Mesodermal cell (in vitro differentiated cells): Measurements from ENCODE around the gene SSTR5.

Source experiments
- H3K27ac ChIP-seq: 2 replicates; pipeline ENCODE4 v1.7.0; 2013; ENCODE audit warnings: mild to moderate bottlenecking, low read depth, low read length, moderate library complexity; ENCODE audit not compliant: severe bottlenecking
- H3K36me3 ChIP-seq: 2 replicates; pipeline ENCODE4 v1.7.1; 2013; ENCODE audit warnings: mild to moderate bottlenecking, low read length, moderate library complexity; ENCODE audit not compliant: control insufficient read depth, insufficient read depth
- H3K4me1 ChIP-seq: one replicate; pipeline ENCODE4 v1.7.1; 2013; ENCODE audit warnings: mild to moderate bottlenecking, low read length; ENCODE audit not compliant: insufficient read depth, control insufficient read depth, poor library complexity, severe bottlenecking
- H3K4me3 ChIP-seq: 2 replicates; pipeline ENCODE4 v1.7.0; 2013; ENCODE audit warnings: low read length, control low read depth, mild to moderate bottlenecking; ENCODE audit not compliant: insufficient read depth, poor library complexity, severe bottlenecking; ENCODE audit errors: extremely low read depth
- H3K9me3 ChIP-seq: 2 replicates; pipeline ENCODE4 v1.7.1; 2013; ENCODE audit warnings: mild to moderate bottlenecking, low read length, moderate library complexity; ENCODE audit not compliant: control insufficient read depth
- WGBS, 2 experiments: methylation state at CpG; one replicate each; pipeline ENCODE4 v1.1.5; 2013; ENCODE audit warnings: missing lambda C conversion rate in 2 of 2; ENCODE audit not compliant: insufficient coverage in 2 of 2; 5-methylcytosine and 5-hydroxymethylcytosine counted together

SSTR5 gene

GRCh38 chr16:1055557-1055924, 17.0 kb upstream of the SSTR5 start:
- H3K36me3 ChIP-seq: no peaks in the 10 kb centered on the region
- peaks cover 4% of the 10 kb centered on the region for H3K9me3 ChIP-seq
- 79 to 84% methylated on average over 9 to 12 of the region's 13 CpGs for WGBS, 2 experiments
- no peak overlapping the region for H3K4me3 ChIP-seq
- no peaks in the 10 kb centered on the region for H3K4me1 ChIP-seq
- no peak overlapping the region for H3K27ac ChIP-seq

GRCh38 chr16:1056196-1056595, 16.4 kb upstream of the SSTR5 start:
- WGBS, 2 experiments: 78 to 87% methylated on average over 7 to 8 of the region's 8 CpGs
- Histone ChIP-seq H3K4me3 (no peak overlapping the region), H3K36me3 (no peaks in the 10 kb centered on the region), H3K4me1 (no peaks in the 10 kb centered on the region), H3K27ac (no peak overlapping the region), H3K9me3 (peaks cover 4% of the 10 kb centered on the region)

DNA sequence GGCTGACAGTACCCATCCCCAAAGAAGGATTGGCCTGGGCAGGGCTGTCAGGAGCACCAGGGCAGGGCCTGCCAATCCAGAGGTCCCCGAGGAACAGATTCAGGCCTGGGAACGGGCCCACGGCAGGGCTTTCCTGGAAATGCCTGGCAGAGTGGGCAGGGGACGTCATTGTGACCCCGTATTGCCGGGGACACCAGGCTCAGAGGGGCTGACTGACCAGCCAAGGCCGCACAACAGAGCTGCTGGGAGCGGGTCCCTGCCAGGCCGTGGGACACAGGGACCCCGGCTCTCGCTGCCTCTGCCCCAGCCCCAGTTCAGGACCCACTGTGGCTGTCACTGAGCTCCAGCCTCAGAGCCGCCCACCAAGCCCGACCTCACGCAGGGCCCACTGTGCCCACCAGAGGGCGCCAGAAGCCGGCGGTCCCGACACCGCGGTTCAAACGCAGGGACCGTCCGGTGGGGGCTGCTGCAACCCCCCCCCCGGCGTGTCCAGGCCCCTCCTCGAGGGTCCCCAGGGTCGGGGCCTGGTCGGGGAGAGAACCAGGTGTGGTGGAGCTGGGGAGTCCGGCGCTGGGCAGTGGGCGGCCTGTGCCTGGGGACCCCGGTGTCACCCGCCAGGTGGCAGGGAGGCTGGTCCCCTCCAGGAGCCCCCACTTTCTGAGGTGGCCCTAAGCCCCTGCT, 15.2 kb upstream of the SSTR5 start:
- Histone ChIP-seq H3K9me3 (peaks cover 4% of the 10 kb centered on the region), H3K36me3 (no peaks in the 10 kb centered on the region), H3K27ac (no peak overlapping the region), H3K4me1 (no peaks in the 10 kb centered on the region), H3K4me3 (no peak overlapping the region)
- 32 to 33% methylated on average over 32 of the region's 33 CpGs for WGBS, 2 experiments

DNA sequence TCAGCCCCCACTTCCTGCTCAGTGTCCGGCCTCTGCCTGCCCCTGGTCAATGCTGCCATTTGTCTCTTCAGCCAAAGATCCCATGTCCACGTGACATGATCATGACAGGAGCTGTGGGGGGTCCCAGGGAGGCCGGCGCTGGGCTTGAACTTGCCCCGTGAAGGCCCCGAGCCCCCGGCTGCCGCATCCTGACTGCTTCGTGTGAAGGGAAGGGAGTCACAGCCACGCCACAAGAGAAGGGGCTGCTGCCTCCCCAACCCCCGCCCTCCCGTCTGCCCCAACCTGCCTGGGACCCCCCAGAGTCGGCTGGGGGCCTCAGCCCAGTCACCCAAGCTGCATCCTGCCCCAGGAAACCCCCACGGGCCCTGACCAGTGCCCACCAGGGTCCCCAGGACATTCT, 14.3 kb upstream of the SSTR5 start:
- Histone ChIP-seq H3K4me3 (no peak overlapping the region), H3K9me3 (peaks cover 4% of the 10 kb centered on the region), H3K36me3 (no peaks in the 10 kb centered on the region), H3K27ac (no peak overlapping the region), H3K4me1 (no peaks in the 10 kb centered on the region)
- 86 to 90% methylated on average over 12 to 14 of the region's 14 CpGs for WGBS, 2 experiments

DNA sequence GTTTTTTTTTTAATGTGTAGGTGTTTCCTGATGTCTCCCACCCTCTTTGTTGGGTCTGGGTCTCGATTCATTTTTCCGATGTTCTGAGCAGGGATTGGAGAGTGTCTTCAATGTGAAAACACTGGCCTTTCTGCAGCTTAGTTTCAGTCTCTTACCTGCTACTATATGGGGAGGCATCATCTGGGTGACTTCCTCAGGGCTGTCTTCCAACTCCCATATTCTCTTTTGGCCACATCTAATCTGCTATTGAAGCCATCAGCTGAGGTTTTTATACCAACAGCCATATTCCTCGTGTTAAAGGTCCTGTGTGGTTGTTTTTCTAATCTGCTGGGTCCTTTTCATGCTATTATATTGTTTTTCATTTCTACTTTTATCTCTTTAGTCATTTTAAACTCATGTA, 13.2 kb upstream of the SSTR5 start:
- H3K36me3 ChIP-seq: no peaks in the 10 kb centered on the region
- H3K9me3 ChIP-seq: peaks cover 4% of the 10 kb centered on the region
- H3K4me3 ChIP-seq: no peak overlapping the region
- no peak overlapping the region for H3K27ac ChIP-seq
- H3K4me1 ChIP-seq: no peaks in the 10 kb centered on the region
- 83 to 100% methylated on average over 2 of the region's 3 CpGs for WGBS, 2 experiments

DNA sequence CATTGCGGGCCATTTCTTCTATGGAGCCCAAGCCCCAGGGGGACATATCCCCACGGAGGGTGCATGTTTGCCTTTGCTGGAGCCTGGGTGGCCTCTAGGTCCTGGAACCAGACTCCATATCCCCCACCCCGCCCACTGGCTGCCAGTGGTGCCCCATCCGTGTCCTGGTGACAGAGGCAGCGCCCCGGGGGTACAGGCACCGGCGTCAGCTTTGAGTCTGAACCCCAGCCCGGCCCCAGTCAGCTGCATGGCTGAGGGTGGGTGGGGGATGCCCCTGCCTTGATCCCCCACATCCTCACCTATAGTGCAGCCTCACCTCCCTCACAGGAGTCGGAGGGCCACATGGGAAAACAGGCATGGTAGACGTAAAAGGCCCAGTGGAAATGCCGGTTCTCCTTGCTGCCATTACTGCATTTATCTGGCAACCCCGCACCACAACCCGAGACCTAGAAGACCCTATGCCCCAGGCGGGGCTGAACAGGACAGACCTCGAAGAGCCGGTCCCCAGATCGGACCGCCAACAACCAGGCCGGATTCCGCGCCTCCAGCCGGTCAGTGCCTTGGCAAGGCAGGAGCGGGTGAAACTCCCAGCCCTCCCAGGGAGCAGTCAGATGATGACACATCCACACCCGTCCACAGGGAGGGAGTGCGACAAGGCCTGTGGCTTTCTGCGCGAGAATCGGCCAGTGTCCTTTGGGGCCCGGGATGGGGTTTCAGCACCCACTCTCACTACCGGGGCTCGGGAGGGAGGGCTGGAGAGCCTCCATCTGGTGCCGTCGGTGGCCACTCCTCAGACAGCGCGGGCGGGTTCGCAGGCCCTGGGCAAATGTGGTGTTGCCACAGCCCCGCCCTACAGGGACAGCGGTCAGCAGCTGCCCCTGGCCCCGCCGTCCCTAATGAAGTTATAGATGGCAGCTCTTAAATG, 11.9 kb upstream of the SSTR5 start:
- Histone ChIP-seq H3K27ac (no peak overlapping the region), H3K4me1 (no peaks in the 10 kb centered on the region), H3K4me3 (no peak overlapping the region), H3K9me3 (peaks cover 4% of the 10 kb centered on the region), H3K36me3 (no peaks in the 10 kb centered on the region)
- WGBS, 2 experiments: 92 to 94% methylated on average over 27 to 36 of the region's 42 CpGs

DNA sequence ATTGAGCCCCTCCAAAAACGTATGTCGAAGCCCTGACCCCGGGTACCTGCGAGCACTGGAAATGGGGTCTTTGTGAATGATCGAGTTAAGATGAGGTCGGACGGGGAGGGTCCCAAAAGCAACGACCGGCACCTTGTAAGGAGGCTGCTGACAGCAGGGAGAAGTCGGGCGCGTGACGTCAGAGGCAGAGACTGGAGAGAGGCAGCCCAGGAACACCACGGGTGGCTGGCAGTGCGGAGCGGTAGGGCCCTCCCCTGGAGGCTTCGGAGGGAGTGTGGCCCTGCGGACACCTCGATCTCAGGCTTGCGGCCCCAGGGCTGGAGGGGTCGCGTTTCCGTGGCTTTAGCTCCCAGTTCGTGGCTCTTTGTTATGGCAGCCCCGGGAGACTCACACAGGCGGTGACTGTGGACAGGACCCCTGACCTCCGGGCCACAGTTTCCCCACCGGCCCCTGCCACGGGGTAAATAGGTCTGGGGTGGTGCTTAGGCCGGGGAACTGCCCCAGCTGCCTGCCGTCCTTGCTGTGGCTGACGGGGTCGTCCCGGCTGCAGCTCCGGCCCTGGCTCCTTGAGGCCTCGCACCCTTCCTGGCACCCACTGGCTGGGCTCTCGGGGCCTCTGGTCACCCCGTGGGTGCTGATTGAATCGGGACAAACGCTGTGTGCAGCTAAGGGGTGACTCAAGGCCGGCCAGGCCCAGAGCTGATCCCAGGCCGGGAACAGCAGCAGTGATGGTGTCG, 10.6 kb upstream of the SSTR5 start:
- H3K4me1 ChIP-seq: no peaks in the 10 kb centered on the region
- 88 to 93% methylated on average over 40 to 43 of the region's 43 CpGs for WGBS, 2 experiments
- no peak overlapping the region for H3K4me3 ChIP-seq
- peaks cover 4% of the 10 kb centered on the region for H3K9me3 ChIP-seq
- H3K27ac ChIP-seq: no peak overlapping the region
- H3K36me3 ChIP-seq: no peaks in the 10 kb centered on the region

DNA sequence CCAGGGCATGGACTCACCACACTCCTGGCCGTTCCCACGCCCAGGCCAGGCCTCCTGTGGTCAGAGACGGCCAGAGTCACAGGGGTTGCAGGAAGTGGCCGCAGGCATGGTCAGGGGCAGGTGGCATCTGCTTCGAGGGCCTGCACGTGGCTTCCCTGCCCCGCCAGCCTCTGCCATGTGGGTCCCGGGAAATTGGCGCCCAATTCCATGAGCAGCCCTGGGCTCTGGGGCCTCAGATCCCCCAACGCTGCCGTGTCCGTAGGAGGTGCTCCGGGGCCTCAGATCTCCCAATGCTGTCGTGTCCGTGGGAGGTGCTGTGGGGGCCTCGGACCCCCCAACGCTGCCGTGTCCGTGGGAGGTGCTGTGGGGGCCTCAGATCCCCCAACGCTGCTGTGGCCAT, 9.7 kb upstream of the SSTR5 start:
- Histone ChIP-seq H3K27ac (no peak overlapping the region), H3K9me3 (peaks cover 4% of the 10 kb centered on the region), H3K4me1 (no peaks in the 10 kb centered on the region), H3K4me3 (no peak overlapping the region), H3K36me3 (no peaks in the 10 kb centered on the region)
- 88 to 93% methylated on average over 20 of the region's 20 CpGs for WGBS, 2 experiments

DNA sequence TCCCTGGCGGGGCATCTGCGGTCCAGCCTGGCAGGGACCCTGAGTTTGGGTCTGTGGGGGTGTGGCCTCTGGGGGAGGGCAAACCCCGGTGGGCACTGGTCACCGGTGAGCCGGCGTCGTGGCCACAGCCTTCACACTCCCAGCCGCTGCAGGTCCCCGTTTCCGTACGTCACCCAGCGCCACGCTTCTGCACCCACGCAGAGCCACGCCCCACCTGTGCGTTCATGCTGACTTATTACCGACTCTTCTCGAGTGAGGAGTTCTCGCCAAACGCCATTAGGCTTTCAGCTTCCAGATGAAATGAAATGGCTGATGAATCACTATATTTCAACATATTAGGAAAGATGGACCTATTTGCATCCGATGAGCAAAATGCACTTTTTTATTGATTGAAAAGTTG, 8.8 kb upstream of the SSTR5 start:
- H3K4me3 ChIP-seq: no peak overlapping the region
- no peaks in the 10 kb centered on the region for H3K36me3 ChIP-seq
- peaks cover 4% of the 10 kb centered on the region for H3K9me3 ChIP-seq
- no peak overlapping the region for H3K27ac ChIP-seq
- H3K4me1 ChIP-seq: no peaks in the 10 kb centered on the region
- WGBS, 2 experiments: 93 to 98% methylated on average over 8 to 17 of the region's 21 CpGs

DNA sequence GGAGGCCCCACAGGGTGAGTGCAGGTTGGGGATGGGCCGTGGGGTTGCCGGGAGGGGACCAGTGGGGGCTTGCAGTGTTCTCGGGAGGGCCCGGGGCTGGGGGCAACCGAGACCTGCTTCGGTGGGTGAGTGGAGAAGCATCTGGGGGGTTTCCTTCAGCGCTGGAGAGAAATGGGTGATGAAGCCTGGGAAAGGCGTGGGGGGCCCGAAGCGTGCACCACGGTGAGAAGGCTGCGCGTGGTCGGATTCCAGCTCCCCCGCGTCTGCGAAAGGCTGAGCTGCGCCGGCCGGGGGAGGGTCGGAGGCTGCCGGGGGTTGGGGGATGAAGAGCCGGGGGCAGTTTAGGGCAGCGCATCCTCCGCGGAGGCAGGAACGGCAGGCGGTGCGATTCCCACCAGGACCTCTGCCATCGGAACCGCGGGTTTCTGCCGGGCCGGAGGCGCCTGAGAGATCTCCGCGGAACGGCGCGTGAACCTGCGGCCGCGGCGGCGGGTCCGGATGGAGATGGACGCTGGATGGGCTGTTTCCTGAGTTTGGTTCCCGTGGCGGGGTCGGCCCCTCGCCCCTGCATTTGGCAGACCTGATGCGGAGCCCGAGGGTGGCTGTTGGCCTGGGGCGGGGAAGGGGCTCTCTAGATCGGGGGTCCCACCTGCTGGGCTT, 6.9 kb upstream of the SSTR5 start:
- H3K4me1 ChIP-seq: no peaks in the 10 kb centered on the region
- H3K36me3 ChIP-seq: no peaks in the 10 kb centered on the region
- WGBS, 2 experiments: 91 to 92% methylated on average over 43 to 53 of the region's 55 CpGs
- no peak overlapping the region for H3K4me3 ChIP-seq
- no peak overlapping the region for H3K27ac ChIP-seq
- no peaks in the 10 kb centered on the region for H3K9me3 ChIP-seq
